ENCODE results near the gene CCDC92B. TPM values are rescaled to one million over a fixed set of nuclear protein-coding genes. Genes with fewer than 3 reads are reported as not detected.

The CCDC92B gene
- polyA plus RNA-seq, 1 of the 3 experiments (the other 2 are of a cell fraction): 0.07 TPM

- H3K9ac ChIP-seq: no peak overlapping the region
- H3K4me3 ChIP-seq (ENCODE audit: low read depth in 2 of 2, low read length in 1 of 2): no peak overlapping the region
Measured at GRCh38 chr17:2709183-2709661, 40.2 kb downstream of the CCDC92B start.

GRCh38 chr17:2708585-2709182 is 40.8 kb downstream of the CCDC92B start:
- peaks cover 9 to 44% of the 10 kb centered on the region in 2 experiments; a peak in 1 of 4 replicates for H3K4me1 ChIP-seq (ENCODE audit: control insufficient read depth in 1 of 2, insufficient read depth in 2 of 2, low read depth in 1 of 2, low read length in 1 of 2)
- no peaks in the 10 kb centered on the region for H3F3A ChIP-seq (replicated peaks; ENCODE audit: insufficient read depth)
- H3K36me3 ChIP-seq (replicated peaks in 1 of 2; ENCODE audit: control insufficient read depth in 1 of 2, insufficient read depth in 2 of 2, low read length in 1 of 2): peaks cover 0 to 6% of the 10 kb centered on the region in 2 experiments
- WGBS (ENCODE audit: low lambda C conversion rate): 94% methylated on average over 21 of the region's 21 CpGs
- ChIA-PET POLR2A (no interaction called here), CTCF (interaction anchor here (0.6 to 2.7 kb wide), 2 partner anchors 12 to 33 kb away, joined by 3 to 12 read pairs; no protein-coding TSS in a partner anchor)
- H3K4me3 ChIP-seq (ENCODE audit: low read depth in 2 of 2, low read length in 1 of 2): no peak overlapping the region
- peaks cover 73% of the 10 kb centered on the region for H3K79me2 ChIP-seq (ENCODE audit: insufficient read depth)
- no peaks in the 10 kb centered on the region for H3K27me3 ChIP-seq (ENCODE audit: insufficient read depth)
- no peaks in the 10 kb centered on the region for H3K9me2 ChIP-seq
- no peak overlapping the region for H3K9ac ChIP-seq
- TF ChIP-seq MEF2A (IDR thresholded peaks at IDR 0.05; ENCODE audit: borderline replicate concordance, low read depth) (no peak), NRF1 (IDR thresholded peaks at IDR 0.05; ENCODE audit: low read depth, low read length) (no peak), FOXJ3 (CRISPR knock-in tag; IDR thresholded peaks at IDR 0.05) (no peak), RXRA (IDR thresholded peaks at IDR 0.05; ENCODE audit: borderline replicate concordance, low read depth) (no peak)
- peak overlapping the region; percentile 98; the same call in 1 of the 2 replicates for H3K4me2 ChIP-seq
- H2AFZ ChIP-seq (ENCODE audit: low read depth): no peak overlapping the region
- H4K20me1 ChIP-seq (ENCODE audit: insufficient read depth): peaks cover 66% of the 10 kb centered on the region
- H3K27ac ChIP-seq (ENCODE audit: low read depth in 2 of 2, low read length in 1 of 2): no peak overlapping the region; a peak in 1 of 4 replicates
- no peak for DNase-seq
- no peaks in the 10 kb centered on the region for H3K9me3 ChIP-seq

More at GRCh38 chr17:2709183-2709661, 40.2 kb downstream of the CCDC92B start:
- DNase-seq: no peak
- ChIA-PET CTCF (no interaction called here), POLR2A (no interaction called here)
- no peak overlapping the region; a peak in 1 of 4 replicates for H3K27ac ChIP-seq (ENCODE audit: low read depth in 2 of 2, low read length in 1 of 2)
- H3K79me2 ChIP-seq (ENCODE audit: insufficient read depth): peaks cover 73% of the 10 kb centered on the region
- peaks cover 9 to 44% of the 10 kb centered on the region in 2 experiments; a peak in 1 of 4 replicates for H3K4me1 ChIP-seq (ENCODE audit: control insufficient read depth in 1 of 2, insufficient read depth in 2 of 2, low read depth in 1 of 2, low read length in 1 of 2)
- H3K9me3 ChIP-seq: no peaks in the 10 kb centered on the region
- H3F3A ChIP-seq (replicated peaks; ENCODE audit: insufficient read depth): no peaks in the 10 kb centered on the region
- WGBS (ENCODE audit: low lambda C conversion rate): 91% methylated on average over 7 of the region's 10 CpGs
- TF ChIP-seq, protein P1, sequence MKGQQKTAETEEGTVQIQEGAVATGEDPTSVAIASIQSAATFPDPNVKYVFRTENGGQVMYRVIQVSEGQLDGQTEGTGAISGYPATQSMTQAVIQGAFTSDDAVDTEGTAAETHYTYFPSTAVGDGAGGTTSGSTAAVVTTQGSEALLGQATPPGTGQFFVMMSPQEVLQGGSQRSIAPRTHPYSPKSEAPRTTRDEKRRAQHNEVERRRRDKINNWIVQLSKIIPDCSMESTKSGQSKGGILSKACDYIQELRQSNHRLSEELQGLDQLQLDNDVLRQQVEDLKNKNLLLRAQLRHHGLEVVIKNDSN (IDR thresholded peaks at IDR 0.05; ENCODE audit: borderline replicate concordance, low read depth): no peak
- TF ChIP-seq NFIC (IDR thresholded peaks at IDR 0.05; ENCODE audit: borderline replicate concordance) (no peak), FOXJ3 (CRISPR knock-in tag; IDR thresholded peaks at IDR 0.05) (no peak), JUND (IDR thresholded peaks at IDR 0.05) (no peak)
- peaks cover 0 to under 1% of the 10 kb centered on the region in 2 experiments for H3K36me3 ChIP-seq (replicated peaks in 1 of 2; ENCODE audit: control insufficient read depth in 1 of 2, insufficient read depth in 2 of 2, low read length in 1 of 2)
- no peaks in the 10 kb centered on the region for H3K9me2 ChIP-seq
- peak overlapping the region; percentile 98 for H3K4me2 ChIP-seq
- H3K27me3 ChIP-seq (ENCODE audit: insufficient read depth): no peaks in the 10 kb centered on the region
- no peak overlapping the region for H2AFZ ChIP-seq (ENCODE audit: low read depth)
- H4K20me1 ChIP-seq (ENCODE audit: insufficient read depth): peaks cover 66% of the 10 kb centered on the region

DNA sequence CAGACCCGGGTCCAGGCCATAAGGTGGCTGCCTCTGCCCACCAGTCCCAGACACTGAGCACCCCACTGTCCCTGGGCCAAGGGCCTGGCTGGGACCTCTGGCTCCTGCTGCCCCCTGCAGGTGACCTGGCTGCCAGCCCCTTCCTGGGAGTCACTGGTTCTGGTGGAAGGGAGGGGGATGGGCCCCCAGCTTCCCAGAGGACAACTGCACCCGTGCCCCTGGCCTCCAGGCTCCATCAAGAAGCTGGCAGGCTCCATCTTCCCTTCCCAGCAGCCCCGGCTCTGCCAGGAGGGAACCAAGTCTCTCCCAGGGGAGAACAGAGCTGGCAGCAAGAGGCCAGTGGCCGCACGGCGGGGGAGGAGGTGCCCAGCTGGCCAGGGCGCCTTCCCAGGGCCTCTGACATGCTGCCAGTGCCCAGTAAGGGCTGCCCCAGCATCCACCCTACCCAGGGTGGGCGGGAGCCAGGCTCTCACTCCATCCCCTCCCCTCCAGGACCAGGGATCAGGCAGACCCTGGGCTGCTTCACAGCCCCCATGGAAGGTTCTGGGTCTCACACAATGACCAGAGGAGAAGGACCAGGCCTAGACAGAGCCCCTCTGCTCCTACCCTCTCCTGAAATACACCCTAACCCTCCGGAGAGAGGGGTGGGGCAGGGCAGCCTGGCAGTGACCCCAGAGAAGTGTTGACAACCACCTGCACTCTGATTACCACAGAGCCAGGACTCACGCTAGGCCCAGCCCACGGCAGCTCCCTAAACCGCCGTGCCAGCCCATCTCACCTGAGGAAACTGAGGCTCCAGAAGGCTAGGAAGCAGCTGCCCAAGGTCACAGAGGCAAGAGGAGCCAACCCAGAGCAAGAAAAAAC is 41.5 kb downstream of the CCDC92B start:
- Histone ChIP-seq H3K27me3 (ENCODE audit: insufficient read depth) (no peaks in the 10 kb centered on the region), H3K4me1 (ENCODE audit: control insufficient read depth in 1 of 2, insufficient read depth in 2 of 2, low read depth in 1 of 2, low read length in 1 of 2) (peaks cover 9 to 44% of the 10 kb centered on the region in 2 experiments; a peak in 1 of 4 replicates), H3K79me2 (ENCODE audit: insufficient read depth) (peaks cover 73% of the 10 kb centered on the region), H3K4me3 (ENCODE audit: low read depth in 2 of 2, low read length in 1 of 2) (peak overlapping the region in 1 of 2 experiments; percentile 26; a peak in 1 of 4 replicates), H3K4me2 (peak overlapping the region; percentile 98; the same call in 1 of the 2 replicates), H3K9me2 (no peaks in the 10 kb centered on the region), H3K27ac (ENCODE audit: low read depth in 2 of 2, low read length in 1 of 2) (no peak overlapping the region; a peak in 1 of 4 replicates), H3K36me3 (replicated peaks in 1 of 2; ENCODE audit: control insufficient read depth in 1 of 2, insufficient read depth in 2 of 2, low read length in 1 of 2) (peaks cover 0 to 14% of the 10 kb centered on the region in 2 experiments), H2AFZ (ENCODE audit: low read depth) (no peak overlapping the region), H3K9me3 (no peaks in the 10 kb centered on the region), H4K20me1 (ENCODE audit: insufficient read depth) (peaks cover 66% of the 10 kb centered on the region), H3K9ac (no peak overlapping the region), H3F3A (replicated peaks; ENCODE audit: insufficient read depth) (no peaks in the 10 kb centered on the region)
- peak; percentile 83 for DNase-seq
- WGBS (ENCODE audit: low lambda C conversion rate): 93% methylated on average over 9 of the region's 13 CpGs
- TF ChIP-seq USF2 (IDR thresholded peaks at IDR 0.05; ENCODE audit: borderline replicate concordance, low read depth, low read length): no peak
- peak; percentile 21; the same call in 1 of the 2 replicates for TF ChIP-seq SMC3 (IDR thresholded peaks at IDR 0.05; ENCODE audit: low read depth, low read length)
- peak; percentile 42; the same call in 1 of the 2 replicates for TF ChIP-seq RAD21 (IDR thresholded peaks at IDR 0.05; ENCODE audit: low read length)
- TF ChIP-seq GATA2 (CRISPR knock-in tag; IDR thresholded peaks at IDR 0.05): no peak
- TF ChIP-seq CTCF (IDR thresholded peaks at IDR 0.05): peak; percentile 53
- CTCF ChIA-PET: interaction anchor here (0.6 to 2.7 kb wide), 9 partner anchors 11 to 1027 kb away, joined by 3 to 12 read pairs (median 3); no protein-coding TSS in a partner anchor
- POLR2A ChIA-PET: no interaction called here

All from SK-N-SH (cell line).